Activated naive CD4-positive, alpha-beta T cell treated with anti-CD3 and anti-CD28 coated beads, Interleukin-2, amount 50 U/mL, for 16 hours (primary cell): ENCODE measurements around the gene INTS3.
"Not testable (repeated sequence)": the region's sequence is repeated elsewhere in the genome, so short reads cannot be mapped to it uniquely, and the experiment has no call there.

Experiments used
- DNase-seq: peaks from one replicate; pipeline ENCODE4 v3.0.0-alpha.2; 2020

INTS3 gene

GRCh38 chr1:153763365-153764225, 35.7 kb downstream of the INTS3 start:
- no peak for DNase-seq

GRCh38 chr1:153764310-153764709, 36.5 kb downstream of the INTS3 start:
- no peak for DNase-seq

DNA sequence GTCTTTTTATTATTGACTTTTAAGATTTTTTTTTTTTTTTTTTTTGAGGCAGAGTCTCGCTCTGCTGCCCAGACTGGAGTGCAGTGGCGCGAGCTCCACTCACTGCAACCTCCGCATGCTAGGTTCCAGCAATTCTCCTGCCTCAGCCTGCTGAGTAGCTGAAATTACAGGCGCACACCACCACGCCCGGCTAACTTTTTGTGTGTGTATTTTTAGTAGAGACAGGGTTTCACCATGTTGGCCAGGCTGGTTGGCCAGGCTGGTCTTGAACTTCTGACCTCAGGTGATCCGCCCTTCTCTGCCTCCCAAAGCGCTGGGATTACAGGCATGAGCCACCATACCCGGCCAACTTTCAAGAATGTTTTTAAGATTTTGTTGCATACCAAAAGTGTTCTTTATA, 38.8 kb downstream of the INTS3 start:
- not testable (repeated sequence) for DNase-seq

- DNase-seq, result no peak
Measured at GRCh38 chr1:153767519-153767918, 39.7 kb downstream of the INTS3 start.

DNA sequence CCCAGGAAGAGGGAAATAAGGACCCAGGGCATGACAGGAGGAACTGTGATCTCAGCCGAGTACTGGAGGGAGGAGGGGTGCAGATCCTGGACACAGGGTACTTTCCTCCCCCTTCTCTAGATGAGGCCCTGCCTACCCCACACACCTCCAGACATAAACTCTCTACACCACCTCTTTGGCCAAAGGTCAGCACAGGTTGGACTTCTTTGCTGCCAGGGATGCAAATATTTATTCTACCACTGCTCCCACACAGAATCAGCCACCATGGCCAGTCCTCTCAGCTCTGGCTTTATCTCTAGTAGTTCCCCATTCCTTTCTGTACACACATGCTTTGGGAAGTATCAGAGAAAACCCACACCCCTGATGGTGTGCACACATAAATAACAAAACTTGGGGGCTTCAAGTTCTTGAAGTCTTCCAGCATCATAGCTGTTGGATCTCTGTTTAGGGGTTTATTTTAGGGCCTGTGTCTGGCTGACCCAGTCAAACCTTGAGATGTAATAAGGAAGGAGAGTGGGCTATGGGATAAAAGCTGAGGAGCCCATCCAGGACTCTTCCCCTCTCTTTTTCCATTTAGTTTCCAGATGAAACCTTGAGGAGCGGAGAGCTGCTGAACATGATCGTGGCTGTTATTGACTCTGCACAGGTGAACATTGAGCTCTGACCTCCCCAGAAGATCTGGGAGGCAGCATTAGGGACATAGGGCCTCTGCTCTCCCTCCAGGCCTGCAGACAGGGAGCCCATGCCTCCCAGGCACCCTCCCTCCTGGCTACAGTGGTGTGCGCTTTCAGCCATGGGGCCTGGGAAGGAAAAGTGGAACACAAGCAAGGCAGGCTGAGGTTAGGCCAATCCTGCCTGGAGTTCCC, 40.7 kb downstream of the INTS3 start:
- DNase-seq, result no peak

GRCh38 chr1:153769221-153769620, 41.4 kb downstream of the INTS3 start:
- DNase-seq, result no peak

DNA sequence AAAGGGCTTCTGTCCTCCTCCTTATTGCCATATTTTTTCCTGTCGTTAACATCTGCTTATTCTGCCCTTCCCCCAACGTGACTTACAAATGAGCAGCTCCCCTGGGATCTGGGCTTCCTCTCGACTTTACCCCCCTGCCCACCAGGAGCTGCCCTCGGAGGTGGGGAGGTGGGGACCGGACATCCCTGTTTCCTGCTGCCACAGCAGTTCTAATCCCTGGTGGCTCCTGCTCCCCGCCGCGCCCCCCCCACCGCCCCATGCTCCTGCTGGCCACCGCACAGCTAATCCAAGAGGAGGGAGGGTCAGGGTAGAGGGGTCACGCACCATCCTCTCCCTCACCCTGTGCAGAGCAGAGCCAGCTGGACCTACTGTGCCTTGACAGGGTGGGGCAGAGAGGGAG, 42.9 kb downstream of the INTS3 start:
- DNase-seq, result no peak

DNA sequence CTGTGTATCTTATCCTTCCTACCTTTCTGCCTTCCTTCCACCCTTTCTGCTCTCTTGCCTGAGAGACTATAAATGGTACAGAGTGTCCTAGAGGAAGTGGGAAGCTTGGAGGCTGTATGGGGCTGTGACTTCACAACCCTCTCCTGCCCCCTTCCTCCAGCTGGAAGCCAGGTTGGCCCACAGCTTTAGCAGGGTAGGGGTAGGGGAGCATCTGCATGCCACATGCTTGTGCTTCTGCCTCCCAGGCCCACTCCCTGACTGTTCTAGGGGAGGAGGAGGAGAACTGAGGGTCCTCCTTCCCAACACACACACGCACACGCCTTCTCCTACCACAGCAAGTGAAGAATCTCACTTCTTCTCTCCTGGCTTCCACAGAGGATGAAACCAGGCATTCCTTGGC, 43.4 kb downstream of the INTS3 start:
- no peak for DNase-seq

- no peak for DNase-seq
Measured at GRCh38 chr1:153771841-153772593, 44.2 kb downstream of the INTS3 start.

GRCh38 chr1:153773096-153773921, 45.5 kb downstream of the INTS3 start:
- DNase-seq, result no peak

GRCh38 chr1:153774026-153774595, 46.3 kb downstream of the INTS3 start:
- no peak for DNase-seq

- DNase-seq, result peak; percentile 31
Measured at GRCh38 chr1:153774780-153775457, 47.1 kb downstream of the INTS3 start, which contains the start of gene SLC27A3. Gene SLC27A3, plus strand, starts transcription at chr1:153775407. Its CDS starts 91 bp downstream, at chr1:153775498.

- DNase-seq, result peak; percentile 70
Measured at GRCh38 chr1:153775458-153776327, 47.8 kb downstream of the INTS3 start.

DNA sequence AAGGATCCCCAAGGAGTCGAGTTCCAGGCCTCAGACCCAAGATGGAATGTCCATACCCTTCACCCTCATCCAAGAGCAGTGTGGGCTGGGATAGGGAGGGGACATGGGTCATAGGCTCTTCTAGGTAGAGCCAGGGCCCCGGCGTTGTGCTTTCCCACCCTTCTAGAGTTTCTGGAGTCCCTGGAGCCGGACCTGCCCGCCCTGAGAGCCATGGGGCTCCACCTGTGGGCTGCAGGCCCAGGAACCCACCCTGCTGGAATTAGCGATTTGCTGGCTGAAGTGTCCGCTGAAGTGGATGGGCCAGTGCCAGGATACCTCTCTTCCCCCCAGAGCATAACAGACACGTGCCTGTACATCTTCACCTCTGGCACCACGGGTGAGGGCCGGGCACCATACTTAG, 48.5 kb downstream of the INTS3 start:
- DNase-seq, result no peak

GRCh38 chr1:153776845-153777370, 49.1 kb downstream of the INTS3 start:
- no peak for DNase-seq

- DNase-seq, result no peak
Measured at GRCh38 chr1:153777648-153778047, 49.8 kb downstream of the INTS3 start.

DNA sequence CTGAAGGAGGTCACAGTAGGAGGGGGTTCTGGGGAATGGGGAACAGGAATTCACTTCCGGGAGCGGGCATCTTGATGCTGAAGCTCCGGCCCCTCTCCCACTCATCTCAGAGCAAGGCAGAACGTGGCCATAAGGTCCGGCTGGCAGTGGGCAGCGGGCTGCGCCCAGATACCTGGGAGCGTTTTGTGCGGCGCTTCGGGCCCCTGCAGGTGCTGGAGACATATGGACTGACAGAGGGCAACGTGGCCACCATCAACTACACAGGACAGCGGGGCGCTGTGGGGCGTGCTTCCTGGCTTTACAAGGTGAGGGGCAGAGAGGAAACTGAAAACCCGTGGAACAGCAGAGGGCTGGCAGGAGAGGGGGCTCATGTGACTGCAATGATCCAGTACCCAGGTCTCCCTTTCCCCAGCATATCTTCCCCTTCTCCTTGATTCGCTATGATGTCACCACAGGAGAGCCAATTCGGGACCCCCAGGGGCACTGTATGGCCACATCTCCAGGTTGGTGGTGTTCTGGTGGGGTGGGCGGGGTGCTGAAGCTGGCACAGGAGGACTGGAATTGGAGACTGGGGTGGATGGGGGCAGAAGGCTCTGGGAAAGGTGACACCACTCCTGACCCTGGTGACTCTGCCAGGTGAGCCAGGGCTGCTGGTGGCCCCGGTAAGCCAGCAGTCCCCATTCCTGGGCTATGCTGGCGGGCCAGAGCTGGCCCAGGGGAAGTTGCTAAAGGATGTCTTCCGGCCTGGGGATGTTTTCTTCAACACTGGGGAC, 50.4 kb downstream of the INTS3 start:
- DNase-seq, result no peak

DNA sequence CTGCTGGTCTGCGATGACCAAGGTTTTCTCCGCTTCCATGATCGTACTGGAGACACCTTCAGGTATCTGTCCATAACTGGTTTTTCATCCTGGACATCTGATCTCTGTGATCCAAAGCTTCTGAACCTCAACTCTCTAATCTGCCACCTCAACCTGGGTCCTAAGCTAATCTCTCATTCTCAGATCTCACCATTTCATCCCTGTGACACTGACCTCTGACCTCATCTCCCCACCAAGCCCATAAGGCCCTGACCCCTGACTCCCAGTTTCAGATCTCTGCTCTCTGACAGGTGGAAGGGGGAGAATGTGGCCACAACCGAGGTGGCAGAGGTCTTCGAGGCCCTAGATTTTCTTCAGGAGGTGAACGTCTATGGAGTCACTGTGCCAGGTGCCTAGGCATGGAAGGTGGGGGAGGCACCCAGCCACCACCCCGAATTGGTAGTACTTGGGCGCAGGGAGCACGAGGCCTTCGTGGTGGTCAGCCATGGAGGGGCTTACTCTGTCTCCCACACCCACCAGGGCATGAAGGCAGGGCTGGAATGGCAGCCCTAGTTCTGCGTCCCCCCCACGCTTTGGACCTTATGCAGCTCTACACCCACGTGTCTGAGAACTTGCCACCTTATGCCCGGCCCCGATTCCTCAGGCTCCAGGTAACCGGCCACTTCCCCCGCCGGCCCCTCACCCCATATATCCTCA, 51.1 kb downstream of the INTS3 start:
- no peak for DNase-seq
